ENCODE results near the gene AFP. TPM values are rescaled to one million over a fixed set of nuclear protein-coding genes. Genes with fewer than 3 reads are reported as not detected.

Gene AFP
- total RNA-seq: not detected in 2 replicates

GRCh38 chr4:73435984-73436383 lies at the start of gene AFP:
TSS of gene AFP (plus strand) at chr4:73436221. CDS start at chr4:73436263, 42 bp downstream.

GRCh38 chr4:73404042-73404441 lies 32.0 kb upstream of the AFP start, which contains the start of gene ALB:
TSS of gene ALB (plus strand) at chr4:73404287. CDS start at chr4:73404328, 41 bp downstream.

GRCh38 chr4:73481358-73481757 lies 45.3 kb downstream of the AFP start, which contains the start of gene AFM:
TSS of gene AFM (plus strand) at chr4:73481745. CDS start at chr4:73481776, 31 bp downstream.

Other genes with a start within 250 kb of the AFP start
- gene ANKRD17, start 177.4 kb upstream of the AFP start, total RNA-seq: 59.1 and 99.9 TPM in 2 replicates
- gene ALB, start 31.9 kb upstream of the AFP start, total RNA-seq: 0.28 TPM in 1 of 2 replicates, not detected in the other
- gene AFM, start 45.5 kb downstream of the AFP start, total RNA-seq: not detected in 2 replicates
- 10.6 and 12.7 TPM in 2 replicates for gene RASSF6, start 184.2 kb downstream of the AFP start, total RNA-seq